ENCODE measurements around the gene LRRN4. TPM values are rescaled to one million over a fixed set of nuclear protein-coding genes. Genes with fewer than 3 reads are reported as not detected.

Gene LRRN4
- total RNA-seq, 2 donors from 2014 or later = 1.6 to 7.6 TPM

DNA sequence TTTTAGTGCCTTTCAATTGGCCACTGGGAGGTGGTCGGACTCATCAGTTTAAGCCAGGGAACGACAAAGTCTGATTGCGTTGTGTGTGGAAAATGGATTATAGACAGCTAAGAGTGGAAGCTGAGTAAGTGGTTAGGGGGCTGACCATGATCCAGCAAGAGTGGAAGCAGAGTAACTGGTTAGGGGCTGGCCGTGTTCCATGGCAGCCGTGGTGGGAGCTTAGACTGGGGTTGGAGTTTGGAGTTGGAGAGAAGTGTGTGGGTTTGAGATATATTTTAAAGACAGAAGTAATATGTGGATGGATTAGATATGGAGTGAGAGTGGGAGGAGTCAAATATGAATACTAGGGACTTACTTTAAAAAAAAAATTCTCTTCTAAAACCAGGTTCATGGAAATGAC, 41.7 kb downstream of the LRRN4 start:
- DNase-seq = no peak
- TF ChIP-seq, protein P1, sequence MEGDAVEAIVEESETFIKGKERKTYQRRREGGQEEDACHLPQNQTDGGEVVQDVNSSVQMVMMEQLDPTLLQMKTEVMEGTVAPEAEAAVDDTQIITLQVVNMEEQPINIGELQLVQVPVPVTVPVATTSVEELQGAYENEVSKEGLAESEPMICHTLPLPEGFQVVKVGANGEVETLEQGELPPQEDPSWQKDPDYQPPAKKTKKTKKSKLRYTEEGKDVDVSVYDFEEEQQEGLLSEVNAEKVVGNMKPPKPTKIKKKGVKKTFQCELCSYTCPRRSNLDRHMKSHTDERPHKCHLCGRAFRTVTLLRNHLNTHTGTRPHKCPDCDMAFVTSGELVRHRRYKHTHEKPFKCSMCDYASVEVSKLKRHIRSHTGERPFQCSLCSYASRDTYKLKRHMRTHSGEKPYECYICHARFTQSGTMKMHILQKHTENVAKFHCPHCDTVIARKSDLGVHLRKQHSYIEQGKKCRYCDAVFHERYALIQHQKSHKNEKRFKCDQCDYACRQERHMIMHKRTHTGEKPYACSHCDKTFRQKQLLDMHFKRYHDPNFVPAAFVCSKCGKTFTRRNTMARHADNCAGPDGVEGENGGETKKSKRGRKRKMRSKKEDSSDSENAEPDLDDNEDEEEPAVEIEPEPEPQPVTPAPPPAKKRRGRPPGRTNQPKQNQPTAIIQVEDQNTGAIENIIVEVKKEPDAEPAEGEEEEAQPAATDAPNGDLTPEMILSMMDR (conservative IDR thresholded peaks at IDR 0.05) = no peak
- H3K9me3 Mint-ChIP-seq = no peaks in the 10 kb centered on the region
- 95 to 98% methylated on average over 5 of the region's 5 CpGs for WGBS, 2 experiments (ENCODE audit: insufficient coverage in 1 of 2, insufficient read length in 1 of 2)
- no peaks in the 10 kb centered on the region for H3K27me3 Mint-ChIP-seq (ENCODE audit: insufficient read depth)
- H3K4me3 Mint-ChIP-seq = no peak overlapping the region
- Histone ChIP-seq H3K4me1 (ENCODE audit: control insufficient read depth, insufficient read depth, low read length) (no peaks in the 10 kb centered on the region), H3K27ac (ENCODE audit: low read depth, low read length) (no peak overlapping the region), H3K36me3 (ENCODE audit: control insufficient read depth, insufficient read depth, low read length) (peaks cover 71% of the 10 kb centered on the region), H3K27me3 (ENCODE audit: control insufficient read depth, insufficient read depth, low read length, poor library complexity, severe bottlenecking) (no peaks in the 10 kb centered on the region), H3K4me3 (ENCODE audit: low read length) (no peak overlapping the region), H3K9ac (ENCODE audit: extremely low read depth, low read length, poor library complexity, severe bottlenecking) (no peak overlapping the region), H3K9me3 (ENCODE audit: control insufficient read depth, low read length) (no peaks in the 10 kb centered on the region)
- peaks cover 56% of the 10 kb centered on the region for H3K36me3 Mint-ChIP-seq (ENCODE audit: low read depth)
- H3K27ac Mint-ChIP-seq = no peak overlapping the region
- peaks cover 13% of the 10 kb centered on the region for H3K4me1 Mint-ChIP-seq

DNA sequence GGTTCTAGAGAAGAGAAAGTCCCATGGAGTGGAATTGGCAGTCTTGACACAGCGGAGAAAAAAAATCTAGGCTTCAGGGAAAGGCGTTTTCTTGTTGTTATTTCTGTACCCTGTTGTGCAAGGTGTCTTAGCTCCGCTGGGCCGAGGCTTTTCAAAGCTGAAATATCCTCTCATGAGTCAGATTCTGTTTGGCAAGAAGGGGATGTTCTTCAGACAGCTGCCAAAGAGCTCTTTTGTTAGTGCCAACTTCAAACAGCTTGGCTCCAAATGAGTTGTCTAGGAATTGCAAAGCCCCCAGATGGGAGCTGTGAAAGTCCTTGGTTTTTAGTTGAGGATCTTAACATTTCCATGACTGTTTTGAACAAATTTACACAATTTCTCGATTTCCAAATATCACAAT, 45.6 kb downstream of the LRRN4 start:
- H3K27me3 Mint-ChIP-seq (ENCODE audit: insufficient read depth) = no peaks in the 10 kb centered on the region
- peak overlapping the region; percentile 98 for H3K4me3 ChIP-seq (ENCODE audit: low read length)
- peaks cover 36% of the 10 kb centered on the region for H3K36me3 ChIP-seq (ENCODE audit: control insufficient read depth, insufficient read depth, low read length)
- DNase-seq = no peak
- no peak overlapping the region for H3K9ac ChIP-seq (ENCODE audit: extremely low read depth, low read length, poor library complexity, severe bottlenecking)
- peaks cover 33% of the 10 kb centered on the region for H3K36me3 Mint-ChIP-seq (ENCODE audit: low read depth)
- H3K27ac Mint-ChIP-seq = no peak overlapping the region
- H3K27me3 ChIP-seq (ENCODE audit: control insufficient read depth, insufficient read depth, low read length, poor library complexity, severe bottlenecking) = no peaks in the 10 kb centered on the region
- 67 to 85% methylated on average over 3 to 5 of the region's 5 CpGs for WGBS, 2 experiments (ENCODE audit: insufficient coverage in 1 of 2, insufficient read length in 1 of 2)
- peak overlapping the region; percentile 91 for H3K4me3 Mint-ChIP-seq
- H3K9me3 Mint-ChIP-seq = no peaks in the 10 kb centered on the region
- H3K9me3 ChIP-seq (ENCODE audit: control insufficient read depth, low read length) = no peaks in the 10 kb centered on the region
- H3K4me1 ChIP-seq (ENCODE audit: control insufficient read depth, insufficient read depth, low read length) = no peaks in the 10 kb centered on the region
- TF ChIP-seq, protein P1 (conservative IDR thresholded peaks at IDR 0.05) = no peak
- peak overlapping the region; percentile 64 for H3K27ac ChIP-seq (ENCODE audit: low read depth, low read length)
- H3K4me1 Mint-ChIP-seq = peaks cover 17% of the 10 kb centered on the region

DNA sequence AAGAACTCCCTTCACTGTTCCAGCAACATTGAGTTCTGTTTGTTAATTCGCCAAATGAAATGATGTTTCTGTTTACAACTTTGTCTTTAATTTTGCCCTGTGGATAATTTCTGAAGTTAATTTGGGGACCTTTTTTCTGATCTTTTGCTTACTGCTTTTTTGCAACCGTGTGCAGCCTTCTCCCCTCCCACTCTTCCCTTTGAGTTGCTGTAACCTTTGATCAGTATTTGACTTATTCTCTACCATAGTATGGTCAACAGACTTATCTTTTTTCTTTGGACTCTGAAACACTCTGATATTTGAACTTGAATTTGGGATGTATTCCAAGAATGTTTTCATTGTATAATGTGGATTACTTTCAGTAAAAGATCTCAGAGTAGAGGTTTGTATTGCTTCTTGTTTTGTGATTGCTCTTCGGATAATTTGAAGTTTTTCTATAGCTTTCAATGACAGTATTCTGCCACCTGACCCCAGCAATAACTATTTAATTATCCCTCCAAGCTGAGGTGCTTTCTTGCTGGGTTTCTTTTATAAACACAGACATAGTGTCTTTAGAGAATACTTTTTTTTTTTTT, 46.2 kb downstream of the LRRN4 start:
- Histone ChIP-seq H3K36me3 (ENCODE audit: control insufficient read depth, insufficient read depth, low read length) (peaks cover 32% of the 10 kb centered on the region), H3K4me1 (ENCODE audit: control insufficient read depth, insufficient read depth, low read length) (no peaks in the 10 kb centered on the region), H3K4me3 (ENCODE audit: low read length) (peak overlapping the region; percentile 98), H3K27me3 (ENCODE audit: control insufficient read depth, insufficient read depth, low read length, poor library complexity, severe bottlenecking) (no peaks in the 10 kb centered on the region), H3K27ac (ENCODE audit: low read depth, low read length) (no peak overlapping the region), H3K9ac (ENCODE audit: extremely low read depth, low read length, poor library complexity, severe bottlenecking) (peak overlapping the region; percentile 80), H3K9me3 (ENCODE audit: control insufficient read depth, low read length) (no peaks in the 10 kb centered on the region)
- Mint-ChIP-seq H3K4me3 (peak overlapping the region; percentile 91), H3K27me3 (ENCODE audit: insufficient read depth) (no peaks in the 10 kb centered on the region), H3K9me3 (no peaks in the 10 kb centered on the region), H3K36me3 (ENCODE audit: low read depth) (peaks cover 29% of the 10 kb centered on the region), H3K27ac (no peak overlapping the region), H3K4me1 (peaks cover 17% of the 10 kb centered on the region)
- TF ChIP-seq, protein P1 (conservative IDR thresholded peaks at IDR 0.05) = no peak
- WGBS, 2 experiments (ENCODE audit: insufficient coverage in 1 of 2, insufficient read length in 1 of 2) = 62 to 100% methylated on average over 1 to 3 of the region's 3 CpGs
- no peak for DNase-seq
